Stomach (tissue), 4 donors: ENCODE data around the gene SLC10A2.

Experiments used
- POLR2A ChIP-seq, 4 donors: fragments of 450-650 bp; IDR thresholded peaks; one replicate each; pipeline ENCODE4 v1.6.1; 2016; ENCODE audit warnings: antibody characterized with exemption in 4 of 4, control low read depth in 2 of 4, mild to moderate bottlenecking in 1 of 4, moderate library complexity in 1 of 4
- POLR2AphosphoS5 ChIP-seq, 3 donors: sonication (generic); formaldehyde crosslinking; IDR thresholded peaks; one replicate each; pipeline ENCODE4 v1.6.1; 2016; ENCODE audit warnings: antibody characterized with exemption in 3 of 3
- TF ChIP-seq, protein P1 (sequence below), 7 experiments: fragments of 450-650 bp in 4 of 7; fragments of 200-600 bp in 3 of 7; sonication (generic) in 3 of 7; IDR thresholded peaks; one replicate each; pipeline ENCODE4 v1.5.1; 2016 to 2019; ENCODE audit warnings: antibody characterized with exemption in 7 of 7, control low read depth in 2 of 7, mild to moderate bottlenecking in 1 of 7

DNA sequence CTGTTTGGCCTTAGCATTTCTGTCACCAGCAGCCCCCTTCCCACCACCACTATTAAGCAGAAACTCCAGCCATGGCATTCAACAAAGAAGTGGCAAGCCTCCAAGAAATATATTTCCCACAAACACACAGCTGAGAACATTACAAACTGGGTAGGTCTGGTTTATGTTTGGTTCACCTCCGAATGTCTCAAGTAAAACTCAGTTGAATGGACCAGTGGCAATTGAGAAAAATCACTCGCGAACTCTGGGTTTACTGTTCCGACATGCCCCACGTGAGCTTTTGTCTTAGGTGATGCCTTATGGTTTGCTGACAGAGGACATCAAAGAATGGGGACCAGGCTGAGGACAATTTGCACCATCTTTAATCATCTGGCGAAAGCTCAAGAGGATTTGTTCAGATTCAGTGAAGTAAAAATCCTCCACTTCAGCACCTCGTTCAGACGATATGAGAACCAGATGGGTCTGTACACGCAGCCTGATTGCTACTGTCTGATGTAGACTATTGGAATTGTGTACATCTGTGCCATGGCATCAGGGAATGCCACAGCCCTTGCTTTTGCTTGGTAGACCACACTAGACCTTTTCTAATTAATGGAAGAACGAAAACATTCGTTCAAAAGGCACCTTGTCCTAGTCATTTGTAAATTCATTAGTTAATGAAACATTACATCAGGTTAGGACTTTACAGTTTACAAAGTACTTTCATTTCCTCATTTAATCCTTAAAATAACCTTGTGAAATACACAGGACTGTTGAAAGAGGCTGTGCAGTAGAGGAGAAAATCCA lies 59.4 kb downstream of the SLC10A2 start:
- TF ChIP-seq, protein P1, sequence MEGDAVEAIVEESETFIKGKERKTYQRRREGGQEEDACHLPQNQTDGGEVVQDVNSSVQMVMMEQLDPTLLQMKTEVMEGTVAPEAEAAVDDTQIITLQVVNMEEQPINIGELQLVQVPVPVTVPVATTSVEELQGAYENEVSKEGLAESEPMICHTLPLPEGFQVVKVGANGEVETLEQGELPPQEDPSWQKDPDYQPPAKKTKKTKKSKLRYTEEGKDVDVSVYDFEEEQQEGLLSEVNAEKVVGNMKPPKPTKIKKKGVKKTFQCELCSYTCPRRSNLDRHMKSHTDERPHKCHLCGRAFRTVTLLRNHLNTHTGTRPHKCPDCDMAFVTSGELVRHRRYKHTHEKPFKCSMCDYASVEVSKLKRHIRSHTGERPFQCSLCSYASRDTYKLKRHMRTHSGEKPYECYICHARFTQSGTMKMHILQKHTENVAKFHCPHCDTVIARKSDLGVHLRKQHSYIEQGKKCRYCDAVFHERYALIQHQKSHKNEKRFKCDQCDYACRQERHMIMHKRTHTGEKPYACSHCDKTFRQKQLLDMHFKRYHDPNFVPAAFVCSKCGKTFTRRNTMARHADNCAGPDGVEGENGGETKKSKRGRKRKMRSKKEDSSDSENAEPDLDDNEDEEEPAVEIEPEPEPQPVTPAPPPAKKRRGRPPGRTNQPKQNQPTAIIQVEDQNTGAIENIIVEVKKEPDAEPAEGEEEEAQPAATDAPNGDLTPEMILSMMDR (IDR thresholded peaks at IDR 0.05) = no peak
- TF ChIP-seq POLR2AphosphoS5 (IDR thresholded peaks at IDR 0.05) (no peak), POLR2A (IDR thresholded peaks at IDR 0.05) (no peak)
